Ovary (tissue), 3 donors: ENCODE measurements around the gene TMEM236.

Source experiments
- EP300 ChIP-seq: sonication (generic); formaldehyde crosslinking; IDR thresholded peaks from one replicate; pipeline ENCODE4 v1.6.1; 2017; ENCODE audit warnings: antibody characterized with exemption
- TF ChIP-seq, protein P1 (sequence below), 3 donors: fragments of 450-650 bp in 2 of 3; fragments of 200-600 bp in 1 of 3; IDR thresholded peaks; one replicate each; pipeline versions ENCODE4 v1.5.1 to v1.8.0; 2016 to 2022; ENCODE audit warnings: antibody characterized with exemption in 3 of 3, mild to moderate bottlenecking in 1 of 3
- donor health status: DM: no; HTN: no; CAD: no.

DNA sequence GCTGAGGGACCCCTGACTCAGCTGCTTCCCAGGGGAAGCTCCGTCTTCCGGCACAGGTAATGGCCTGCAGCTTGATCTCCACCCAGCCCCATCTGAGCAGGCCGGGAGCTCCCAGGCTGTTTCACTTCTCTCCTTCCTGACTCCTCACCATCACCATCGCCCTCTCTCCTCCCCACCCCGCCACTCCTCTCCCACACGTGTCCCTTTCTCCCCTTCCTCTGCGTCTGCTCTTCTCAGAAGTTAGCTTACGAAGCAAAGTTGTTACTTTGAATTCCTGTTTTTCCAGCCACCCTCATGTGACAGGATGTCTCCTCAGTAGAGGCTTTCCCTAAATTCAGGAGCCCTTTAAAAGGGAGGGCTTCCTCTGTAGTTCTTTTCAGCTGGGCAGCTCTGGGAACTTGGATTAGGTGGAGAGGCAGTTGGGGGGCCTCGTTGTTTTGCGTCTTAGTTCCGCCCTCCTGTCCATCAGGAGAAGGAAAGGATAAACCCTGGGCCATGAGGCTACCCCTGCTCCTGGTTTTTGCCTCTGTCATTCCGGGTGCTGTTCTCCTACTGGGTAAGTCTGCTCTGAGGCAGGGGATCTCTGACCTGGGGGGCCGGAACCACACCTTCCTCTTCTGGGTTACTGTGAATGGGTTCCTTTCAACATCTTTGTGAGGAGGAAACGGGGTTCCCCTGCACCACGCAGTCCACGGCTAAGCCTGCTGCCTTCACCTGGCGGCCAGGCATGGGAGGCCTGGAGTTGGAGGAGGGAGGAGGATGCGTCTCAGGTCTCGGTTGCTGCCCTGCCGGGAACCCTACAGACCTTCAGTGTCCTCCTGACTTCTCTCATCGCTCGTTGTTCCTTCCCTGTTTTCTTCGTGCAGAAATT lies 57.2 kb downstream of the TMEM236 start, which contains the start of gene MRC1:
- TF ChIP-seq EP300 = no peak
- TF ChIP-seq, protein P1, sequence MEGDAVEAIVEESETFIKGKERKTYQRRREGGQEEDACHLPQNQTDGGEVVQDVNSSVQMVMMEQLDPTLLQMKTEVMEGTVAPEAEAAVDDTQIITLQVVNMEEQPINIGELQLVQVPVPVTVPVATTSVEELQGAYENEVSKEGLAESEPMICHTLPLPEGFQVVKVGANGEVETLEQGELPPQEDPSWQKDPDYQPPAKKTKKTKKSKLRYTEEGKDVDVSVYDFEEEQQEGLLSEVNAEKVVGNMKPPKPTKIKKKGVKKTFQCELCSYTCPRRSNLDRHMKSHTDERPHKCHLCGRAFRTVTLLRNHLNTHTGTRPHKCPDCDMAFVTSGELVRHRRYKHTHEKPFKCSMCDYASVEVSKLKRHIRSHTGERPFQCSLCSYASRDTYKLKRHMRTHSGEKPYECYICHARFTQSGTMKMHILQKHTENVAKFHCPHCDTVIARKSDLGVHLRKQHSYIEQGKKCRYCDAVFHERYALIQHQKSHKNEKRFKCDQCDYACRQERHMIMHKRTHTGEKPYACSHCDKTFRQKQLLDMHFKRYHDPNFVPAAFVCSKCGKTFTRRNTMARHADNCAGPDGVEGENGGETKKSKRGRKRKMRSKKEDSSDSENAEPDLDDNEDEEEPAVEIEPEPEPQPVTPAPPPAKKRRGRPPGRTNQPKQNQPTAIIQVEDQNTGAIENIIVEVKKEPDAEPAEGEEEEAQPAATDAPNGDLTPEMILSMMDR (IDR thresholded peaks at IDR 0.05) = no peak
